SK-N-SH treated with all-trans-retinoic acid at 6 μM for 48 hours (cell line): Measurements from ENCODE around the gene ASS1.

Source experiments
- ATAC-seq: fragments of 200-7000 bp; cut with Tn5 transposase; 3 replicates; pipeline ENCODE4 v1.9.1; 2020; ENCODE audit warnings: mild to moderate bottlenecking, moderate library complexity
- BACH2 ChIP-seq: fragments of 250-450 bp; sonication (Bioruptor Pico); IDR thresholded peaks from 2 replicates; pipeline ENCODE4 v1.9.0; 2021; ENCODE audit warnings: mild to moderate bottlenecking, borderline replicate concordance
- CSDC2 ChIP-seq: fragments of 250-450 bp; sonication (Bioruptor Pico); IDR thresholded peaks from 2 replicates; pipeline ENCODE4 v1.5.0; 2020; ENCODE audit warnings: mild to moderate bottlenecking, moderate library complexity
- ESRRG ChIP-seq: fragments of 250-450 bp; sonication (Bioruptor Pico); IDR thresholded peaks from 2 replicates; pipeline ENCODE4 v1.6.1; 2021; ENCODE audit warnings: mild to moderate bottlenecking
- GLIS3 ChIP-seq: fragments of 250-450 bp; sonication (Bioruptor Pico); IDR thresholded peaks from 2 replicates; pipeline ENCODE4 v1.5.0; 2020; ENCODE audit warnings: mild to moderate bottlenecking, moderate library complexity
- ISL1 ChIP-seq: fragments of 250-450 bp; sonication (Bioruptor Pico); IDR thresholded peaks from 2 replicates; pipeline ENCODE4 v2.1.2; 2022; ENCODE audit warnings: mild to moderate bottlenecking, moderate library complexity
- OSR1 ChIP-seq: fragments of 250-450 bp; sonication (Bioruptor Pico); IDR thresholded peaks from 2 replicates; pipeline ENCODE4 v1.8.0; 2022; ENCODE audit warnings: moderate library complexity, mild to moderate bottlenecking, inconsistent platforms
- PPARA ChIP-seq: fragments of 250-450 bp; sonication (Bioruptor Pico); IDR thresholded peaks from 2 replicates; pipeline ENCODE4 v1.5.0; 2020; ENCODE audit warnings: mild to moderate bottlenecking, borderline replicate concordance
- RARB ChIP-seq: fragments of 250-450 bp; sonication (Bioruptor Pico); IDR thresholded peaks from 2 replicates; pipeline ENCODE4 v1.8.0; 2021; ENCODE audit warnings: mild to moderate bottlenecking, moderate library complexity
- SNAI2 ChIP-seq: fragments of 250-450 bp; sonication (Bioruptor Pico); IDR thresholded peaks from 2 replicates; pipeline ENCODE4 v1.5.0; 2020; ENCODE audit warnings: mild to moderate bottlenecking, moderate library complexity
- TCF4 ChIP-seq: fragments of 250-450 bp; sonication (Bioruptor Pico); IDR thresholded peaks from 2 replicates; pipeline ENCODE4 v1.8.0; 2021; ENCODE audit warnings: mild to moderate bottlenecking, moderate library complexity, borderline replicate concordance
- TOX ChIP-seq: fragments of 250-450 bp; sonication (Bioruptor Pico); IDR thresholded peaks from 2 replicates; pipeline ENCODE4 v1.8.0; 2021; ENCODE audit warnings: mild to moderate bottlenecking, moderate library complexity, borderline replicate concordance
- TSHZ2 ChIP-seq: fragments of 250-450 bp; sonication (Bioruptor Pico); IDR thresholded peaks from 2 replicates; pipeline ENCODE4 v1.5.0; 2020; ENCODE audit warnings: mild to moderate bottlenecking, moderate library complexity
- ZC3H10 ChIP-seq: fragments of 250-450 bp; sonication (Bioruptor Pico); IDR thresholded peaks from 2 replicates; pipeline ENCODE4 v1.5.1; 2021; ENCODE audit warnings: mild to moderate bottlenecking, moderate library complexity
- ZFP3 ChIP-seq: fragments of 250-450 bp; sonication (Bioruptor Pico); IDR thresholded peaks from 2 replicates; pipeline ENCODE4 v1.5.0; 2020; ENCODE audit warnings: mild to moderate bottlenecking, moderate library complexity
- ZFP30 ChIP-seq: fragments of 450-650 bp; formaldehyde crosslinking; IDR thresholded peaks from 2 replicates; pipeline ENCODE4 v1.5.0; 2022; ENCODE audit warnings: mild to moderate bottlenecking, moderate library complexity
- ZNF565 ChIP-seq: fragments of 450-650 bp; formaldehyde crosslinking; conservative IDR thresholded peaks from 2 replicates; pipeline ENCODE4 v1.5.0; 2020; ENCODE audit warnings: low read depth, mild to moderate bottlenecking, moderate library complexity
- ZNF8 ChIP-seq: fragments of 450-650 bp; formaldehyde crosslinking; IDR thresholded peaks from 2 replicates; pipeline ENCODE4 v1.5.0; 2020; ENCODE audit warnings: mild to moderate bottlenecking, moderate library complexity
- TF ChIP-seq, protein P1 (sequence below): fragments of 250-450 bp; sonication (Bioruptor Pico); IDR thresholded peaks from 2 replicates; pipeline ENCODE4 v1.8.0; 2021; ENCODE audit warnings: low read depth, mild to moderate bottlenecking, moderate library complexity, borderline replicate concordance

ASS1 gene

GRCh38 chr9:130423272-130423671 is 21.5 kb upstream of the ASS1 start (continued):
- TF ChIP-seq TSHZ2: peak; percentile 84
- TF ChIP-seq TOX (CRISPR knock-in tag): no peak
- 0 out of 2 replicates have a peak, but pooled peaks have one; percentile 38 for TF ChIP-seq PPARA (CRISPR knock-in tag)
- no peak for TF ChIP-seq SNAI2 (CRISPR knock-in tag)
- TF ChIP-seq OSR1 (CRISPR knock-in tag): no peak
- TF ChIP-seq, protein P1, sequence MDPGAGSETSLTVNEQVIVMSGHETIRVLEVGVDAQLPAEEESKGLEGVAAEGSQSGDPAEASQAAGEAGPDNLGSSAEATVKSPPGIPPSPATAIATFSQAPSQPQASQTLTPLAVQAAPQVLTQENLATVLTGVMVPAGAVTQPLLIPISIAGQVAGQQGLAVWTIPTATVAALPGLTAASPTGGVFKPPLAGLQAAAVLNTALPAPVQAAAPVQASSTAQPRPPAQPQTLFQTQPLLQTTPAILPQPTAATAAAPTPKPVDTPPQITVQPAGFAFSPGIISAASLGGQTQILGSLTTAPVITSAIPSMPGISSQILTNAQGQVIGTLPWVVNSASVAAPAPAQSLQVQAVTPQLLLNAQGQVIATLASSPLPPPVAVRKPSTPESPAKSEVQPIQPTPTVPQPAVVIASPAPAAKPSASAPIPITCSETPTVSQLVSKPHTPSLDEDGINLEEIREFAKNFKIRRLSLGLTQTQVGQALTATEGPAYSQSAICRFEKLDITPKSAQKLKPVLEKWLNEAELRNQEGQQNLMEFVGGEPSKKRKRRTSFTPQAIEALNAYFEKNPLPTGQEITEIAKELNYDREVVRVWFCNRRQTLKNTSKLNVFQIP (CRISPR knock-in tag): no peak
- TF ChIP-seq GLIS3 (CRISPR knock-in tag): no peak

- TF ChIP-seq ISL1 (no peak), CSDC2 (CRISPR knock-in tag) (no peak), ZFP3 (no peak), PPARA (CRISPR knock-in tag) (no peak), ESRRG (CRISPR knock-in tag) (no peak), OSR1 (CRISPR knock-in tag) (no peak), GLIS3 (CRISPR knock-in tag) (no peak), TSHZ2 (no peak), TOX (CRISPR knock-in tag) (no peak), ZC3H10 (CRISPR knock-in tag) (no peak), TCF4 (CRISPR knock-in tag) (no peak), ZNF8 (CRISPR knock-in tag) (no peak), ZFP30 (CRISPR knock-in tag) (no peak), SNAI2 (CRISPR knock-in tag) (no peak), BACH2 (CRISPR knock-in tag) (no peak)
- TF ChIP-seq, protein P1 (CRISPR knock-in tag): no peak
- TF ChIP-seq, all 23 proteins: peak for 0
- no peak for ATAC-seq
Measured at GRCh38 chr9:130424595-130425454, 19.9 kb upstream of the ASS1 start.

DNA sequence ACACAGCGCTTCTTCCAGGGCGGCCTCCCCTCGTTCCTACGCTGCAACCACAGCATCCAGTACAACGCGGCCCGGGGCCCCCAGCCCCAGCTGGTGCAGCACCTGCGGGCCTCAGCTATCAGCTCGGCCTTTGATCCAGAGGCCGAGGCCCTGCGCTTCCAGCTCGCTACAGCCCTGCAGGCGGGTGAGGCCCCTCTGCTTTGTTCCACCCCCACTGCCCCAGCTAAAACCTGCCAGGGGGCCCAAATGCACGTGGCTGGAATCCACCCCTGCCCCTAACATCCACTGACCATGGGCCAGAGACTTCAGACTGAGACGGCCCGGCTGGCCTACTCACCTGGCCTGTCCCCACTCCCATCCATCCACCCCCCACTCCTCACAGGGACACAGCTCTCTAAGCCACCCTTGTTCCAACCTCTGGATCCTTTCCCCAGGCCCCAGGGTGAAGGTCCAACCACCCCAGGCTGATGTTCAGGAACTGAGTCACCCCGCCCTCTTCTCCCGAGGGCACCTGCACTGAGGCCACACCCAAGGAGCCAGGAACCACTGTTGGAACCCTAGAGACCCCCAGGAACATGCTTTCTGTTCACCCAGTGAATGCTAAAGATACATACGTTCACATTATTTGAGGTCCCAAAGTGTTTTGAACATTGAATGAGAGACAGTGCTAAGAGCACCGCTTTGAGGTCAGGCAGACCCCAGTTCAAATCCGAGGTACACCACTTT is 18.9 kb upstream of the ASS1 start:
- no peak for TF ChIP-seq TCF4 (CRISPR knock-in tag)
- no peak for TF ChIP-seq CSDC2 (CRISPR knock-in tag)
- TF ChIP-seq ZNF565: no peak
- TF ChIP-seq RARB: no peak
- TF ChIP-seq, protein P1 (CRISPR knock-in tag): no peak
- TF ChIP-seq ISL1: no peak
- TF ChIP-seq ZNF8 (CRISPR knock-in tag): no peak
- TF ChIP-seq SNAI2 (CRISPR knock-in tag): no peak
- TF ChIP-seq TOX (CRISPR knock-in tag): no peak
- TF ChIP-seq ESRRG (CRISPR knock-in tag): no peak
- TF ChIP-seq PPARA (CRISPR knock-in tag): no peak
- no peak for ATAC-seq
